BJ (cell line): ENCODE measurements around the gene DNAH10. TPM values are rescaled to one million over a fixed set of nuclear protein-coding genes. Genes with fewer than 3 reads are reported as not detected.

Source experiments
- CTCF ChIA-PET: fragments of 350-600 bp; formaldehyde crosslinking; extraction: SDS; loops from one replicate; lab custom pipeline; 2021; ENCODE audit warnings: antibody characterized with exemption, inconsistent platforms; lab: Yijun Ruan, JAX
- POLR2A ChIA-PET: fragments of 300-600 bp; sonication (Branson Sonifier 250); formaldehyde crosslinking; extraction: SDS; loops from one replicate; lab custom pipeline; 2021; ENCODE audit warnings: antibody characterized with exemption; lab: Charles Lee
- DNase-seq: peaks from one replicate; pipeline ENCODE4 v3.0.0-alpha.2; 2011; ENCODE audit warnings: low read depth
- H3K27me3 ChIP-seq: 2 replicates; pipeline ENCODE4 v1.6.0; 2011; ENCODE audit warnings: low read length; ENCODE audit not compliant: control insufficient read depth, insufficient read depth
- H3K36me3 ChIP-seq: 2 replicates; pipeline ENCODE4 v1.5.1; 2011; ENCODE audit warnings: low read length; ENCODE audit not compliant: control insufficient read depth, insufficient read depth
- H3K4me3 ChIP-seq: 2 replicates; pipeline ENCODE4 v1.5.1; 2011; ENCODE audit warnings: low read depth, mild to moderate bottlenecking, control low read depth, low read length
- polyA plus RNA-seq: library from polyadenylated mRNA; depleted of rRNA; stranded (reverse); fragments of >200 nt; gene quantifications from 2 replicates; pipeline ENCODE4 v1.2.3, GENCODE V29; 2011
- TF ChIP-seq, protein P1 (sequence below): IDR thresholded peaks from 2 replicates; pipeline ENCODE4 v1.5.1; 2011; ENCODE audit warnings: low read depth, mild to moderate bottlenecking, control low read depth, inconsistent platforms, low read length, moderate library complexity; ENCODE audit not compliant: insufficient read depth

The DNAH10 gene
- polyA plus RNA-seq, 1 experiment = 0.61 TPM

DNA sequence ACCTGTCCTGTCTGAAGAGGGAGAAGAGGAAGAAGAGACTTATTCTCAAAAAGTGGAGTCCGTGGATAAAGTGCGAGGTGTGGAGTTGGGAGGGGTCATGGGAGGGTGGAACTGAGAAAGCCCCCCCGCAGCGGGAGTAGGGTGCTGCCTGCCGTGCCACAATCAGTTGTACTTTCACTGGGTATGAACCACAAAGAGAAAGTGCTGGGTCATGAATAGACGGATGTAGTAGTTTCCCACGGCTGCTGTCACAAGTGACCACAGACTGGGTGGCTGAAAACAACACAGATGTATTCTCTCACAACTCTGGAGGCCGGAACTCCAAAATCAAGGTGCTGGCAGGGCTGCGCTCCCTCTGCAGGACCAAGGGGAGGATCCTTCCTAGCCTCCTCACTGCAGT is 5.5 kb downstream of the DNAH10 start:
- ChIA-PET CTCF (no interaction called here), POLR2A (no interaction called here)
- DNase-seq = no peak
- TF ChIP-seq, protein P1, sequence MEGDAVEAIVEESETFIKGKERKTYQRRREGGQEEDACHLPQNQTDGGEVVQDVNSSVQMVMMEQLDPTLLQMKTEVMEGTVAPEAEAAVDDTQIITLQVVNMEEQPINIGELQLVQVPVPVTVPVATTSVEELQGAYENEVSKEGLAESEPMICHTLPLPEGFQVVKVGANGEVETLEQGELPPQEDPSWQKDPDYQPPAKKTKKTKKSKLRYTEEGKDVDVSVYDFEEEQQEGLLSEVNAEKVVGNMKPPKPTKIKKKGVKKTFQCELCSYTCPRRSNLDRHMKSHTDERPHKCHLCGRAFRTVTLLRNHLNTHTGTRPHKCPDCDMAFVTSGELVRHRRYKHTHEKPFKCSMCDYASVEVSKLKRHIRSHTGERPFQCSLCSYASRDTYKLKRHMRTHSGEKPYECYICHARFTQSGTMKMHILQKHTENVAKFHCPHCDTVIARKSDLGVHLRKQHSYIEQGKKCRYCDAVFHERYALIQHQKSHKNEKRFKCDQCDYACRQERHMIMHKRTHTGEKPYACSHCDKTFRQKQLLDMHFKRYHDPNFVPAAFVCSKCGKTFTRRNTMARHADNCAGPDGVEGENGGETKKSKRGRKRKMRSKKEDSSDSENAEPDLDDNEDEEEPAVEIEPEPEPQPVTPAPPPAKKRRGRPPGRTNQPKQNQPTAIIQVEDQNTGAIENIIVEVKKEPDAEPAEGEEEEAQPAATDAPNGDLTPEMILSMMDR = no peak
- Histone ChIP-seq H3K36me3 (no peaks in the 10 kb centered on the region), H3K4me3 (no peak overlapping the region), H3K27me3 (peaks cover 4% of the 10 kb centered on the region)

DNA sequence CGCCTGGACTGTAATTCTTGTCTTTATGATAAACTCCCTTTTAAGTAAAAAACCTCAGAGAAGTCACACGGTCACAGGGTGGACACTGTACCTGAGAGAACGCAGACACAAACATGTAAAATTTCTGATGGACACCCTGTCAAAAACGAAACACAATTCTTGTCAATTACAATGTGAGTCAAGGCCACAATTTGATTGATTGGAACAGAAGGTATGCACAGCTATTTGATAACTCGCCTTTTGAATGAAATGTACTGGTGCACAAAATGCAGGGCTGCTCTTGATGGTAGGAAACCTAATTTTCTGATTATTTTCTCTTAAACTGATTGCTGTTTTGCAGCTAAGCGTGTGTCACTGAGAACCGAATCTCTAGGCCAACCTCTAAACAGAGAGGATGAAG is 9.2 kb downstream of the DNAH10 start:
- CTCF ChIA-PET = interaction anchor here (0.6 kb wide), 1 partner anchor 237 kb away, joined by 3 read pairs; no protein-coding TSS in a partner anchor
- no peak for DNase-seq

DNA sequence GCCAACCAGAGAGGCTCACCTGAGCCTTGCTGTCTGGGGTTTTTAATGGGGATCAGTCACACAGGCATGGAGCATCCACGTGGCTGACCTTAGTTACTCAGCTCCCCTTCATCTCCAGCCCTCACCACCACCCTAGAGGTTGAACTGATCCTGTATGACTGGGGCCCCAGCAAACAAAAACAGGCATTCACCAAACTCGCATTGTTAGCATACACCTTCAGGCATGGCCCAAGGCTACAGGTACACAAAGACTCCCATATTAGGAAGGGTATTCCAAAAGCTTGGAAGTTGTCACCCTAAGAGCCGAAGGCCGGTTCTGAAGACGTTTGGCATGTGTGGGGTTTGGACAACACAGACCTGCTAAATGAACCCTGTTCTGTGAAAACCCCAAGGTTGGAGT is 10.0 kb downstream of the DNAH10 start:
- Histone ChIP-seq H3K4me3 (no peak overlapping the region), H3K27me3 (peaks cover 3% of the 10 kb centered on the region; the same call in 1 of the 2 replicates), H3K36me3 (no peaks in the 10 kb centered on the region)
- ChIA-PET CTCF (no interaction called here), POLR2A (no interaction called here)
- no peak for DNase-seq
- TF ChIP-seq, protein P1 = no peak

More for the DNA sequence above, 9.2 kb downstream of the DNAH10 start:
- TF ChIP-seq, protein P1 = no peak
- POLR2A ChIA-PET = no interaction called here
- H3K36me3 ChIP-seq = no peaks in the 10 kb centered on the region
- no peak overlapping the region for H3K4me3 ChIP-seq
- H3K27me3 ChIP-seq = peaks cover 3% of the 10 kb centered on the region; the same call in 1 of the 2 replicates

DNA sequence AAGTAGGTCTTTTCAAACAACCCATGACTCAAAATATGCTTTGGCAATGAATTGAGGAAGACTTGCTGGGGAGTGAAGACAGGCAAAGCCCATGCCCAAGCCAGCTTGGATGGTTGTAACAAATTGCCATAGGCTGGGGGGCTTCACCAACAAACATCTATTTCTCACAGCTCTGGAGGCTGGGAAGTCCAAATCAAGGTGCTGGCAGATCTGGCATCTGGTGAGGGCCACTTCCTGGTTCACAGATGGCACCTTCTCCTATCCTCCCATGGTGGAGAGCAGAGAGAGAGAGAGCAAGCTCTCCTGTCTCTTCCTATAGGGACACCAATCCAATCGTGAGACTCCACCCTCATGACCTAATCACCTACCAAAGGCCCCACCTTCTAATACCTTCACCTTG is 11.3 kb downstream of the DNAH10 start:
- Histone ChIP-seq H3K36me3 (no peaks in the 10 kb centered on the region), H3K4me3 (no peak overlapping the region), H3K27me3 (peaks cover 3% of the 10 kb centered on the region; the same call in 1 of the 2 replicates)
- TF ChIP-seq, protein P1 = no peak
- DNase-seq = no peak
- ChIA-PET CTCF (interaction anchor here (0.8 kb wide), 1 partner anchor 211 kb away, joined by 3 read pairs; no protein-coding TSS in a partner anchor), POLR2A (no interaction called here)

DNA sequence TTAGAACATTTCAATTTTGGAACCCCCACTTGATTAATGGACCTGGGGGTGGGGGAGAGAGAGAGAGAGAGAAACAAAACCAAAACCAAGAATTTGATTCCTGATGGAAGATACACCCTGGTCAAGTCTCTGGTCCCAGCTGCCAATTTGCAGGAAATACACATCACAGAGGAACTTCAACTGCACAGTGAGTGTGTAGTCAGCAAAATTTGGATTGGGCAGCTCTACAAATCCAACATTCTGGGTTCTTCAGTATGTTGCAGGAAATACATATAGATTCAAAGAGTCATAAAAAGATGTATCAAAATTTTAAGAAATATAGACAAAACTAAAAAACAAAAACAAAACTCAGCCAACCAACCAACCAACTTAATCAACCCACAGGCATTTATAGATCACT is 17.4 kb downstream of the DNAH10 start:
- TF ChIP-seq, protein P1 = no peak
- H3K27me3 ChIP-seq = peaks cover 9% of the 10 kb centered on the region; the same call in 1 of the 2 replicates
- no peaks in the 10 kb centered on the region for H3K36me3 ChIP-seq
- H3K4me3 ChIP-seq = no peak overlapping the region
- no peak for DNase-seq
- POLR2A ChIA-PET = no interaction called here
- CTCF ChIA-PET = interaction anchor here (1.4 kb wide), 1 partner anchor 21 kb away, joined by 4 read pairs; no protein-coding TSS in a partner anchor
